Measurements from ENCODE around the gene HIP1R. TPM values are rescaled to one million over a fixed set of nuclear protein-coding genes. Genes with fewer than 3 reads are reported as not detected.

HIP1R gene
- total RNA-seq, 1 experiment from 2014 or later: 33.1 TPM

- Histone ChIP-seq H3K27me3 (ENCODE audit: insufficient read depth, low read depth) (no peaks in the 10 kb centered on the region), H3K36me3 (ENCODE audit: low read depth) (peaks cover 11% of the 10 kb centered on the region; the same call in 1 of the 2 replicates), H3K9me3 (ENCODE audit: insufficient read depth, low read depth) (no peaks in the 10 kb centered on the region), H3K27ac (no peak overlapping the region), H2AFZ (no peak overlapping the region), H3K4me3 (no peak overlapping the region), H3K4me1 (replicated peaks; ENCODE audit: insufficient read depth) (no peaks in the 10 kb centered on the region), H3K79me2 (ENCODE audit: low read depth) (no peaks in the 10 kb centered on the region), H4K20me1 (ENCODE audit: insufficient read depth) (peaks cover 18% of the 10 kb centered on the region; the same call in 1 of the 2 replicates), H3F3A (ENCODE audit: insufficient read depth, low read depth) (peaks cover 42% of the 10 kb centered on the region; the same call in 1 of the 2 replicates), H3K4me2 (no peak overlapping the region), H3K9me2 (ENCODE audit: insufficient read depth) (no peaks in the 10 kb centered on the region)
- POLR2A ChIA-PET (ENCODE audit: unreplicated experiment): no interaction called here
- no peak for DNase-seq
- CTCF ChIA-PET: interaction anchor here (0.6 kb wide), 2 partner anchors 86 to 159 kb away, joined by 9 to 11 read pairs; no protein-coding TSS in a partner anchor
- TSS peak; percentile 8 for BruUV-seq (replicated peaks)
- intact Hi-C loops (cut with micrococcal nuclease; ENCODE audit: unreplicated experiment): loop anchor here (5.0 kb wide), 1 partner anchor 73 kb away; no protein-coding TSS in a partner anchor
- TF ChIP-seq EZH2 (IDR thresholded peaks at IDR 0.05; ENCODE audit: low read depth): no peak
- no peak for TF ChIP-seq CTCF (conservative IDR thresholded peaks at IDR 0.05)
These were observed 29.6 kb downstream of the HIP1R start for GRCh38 chr12:122864894-122865253.

DNA sequence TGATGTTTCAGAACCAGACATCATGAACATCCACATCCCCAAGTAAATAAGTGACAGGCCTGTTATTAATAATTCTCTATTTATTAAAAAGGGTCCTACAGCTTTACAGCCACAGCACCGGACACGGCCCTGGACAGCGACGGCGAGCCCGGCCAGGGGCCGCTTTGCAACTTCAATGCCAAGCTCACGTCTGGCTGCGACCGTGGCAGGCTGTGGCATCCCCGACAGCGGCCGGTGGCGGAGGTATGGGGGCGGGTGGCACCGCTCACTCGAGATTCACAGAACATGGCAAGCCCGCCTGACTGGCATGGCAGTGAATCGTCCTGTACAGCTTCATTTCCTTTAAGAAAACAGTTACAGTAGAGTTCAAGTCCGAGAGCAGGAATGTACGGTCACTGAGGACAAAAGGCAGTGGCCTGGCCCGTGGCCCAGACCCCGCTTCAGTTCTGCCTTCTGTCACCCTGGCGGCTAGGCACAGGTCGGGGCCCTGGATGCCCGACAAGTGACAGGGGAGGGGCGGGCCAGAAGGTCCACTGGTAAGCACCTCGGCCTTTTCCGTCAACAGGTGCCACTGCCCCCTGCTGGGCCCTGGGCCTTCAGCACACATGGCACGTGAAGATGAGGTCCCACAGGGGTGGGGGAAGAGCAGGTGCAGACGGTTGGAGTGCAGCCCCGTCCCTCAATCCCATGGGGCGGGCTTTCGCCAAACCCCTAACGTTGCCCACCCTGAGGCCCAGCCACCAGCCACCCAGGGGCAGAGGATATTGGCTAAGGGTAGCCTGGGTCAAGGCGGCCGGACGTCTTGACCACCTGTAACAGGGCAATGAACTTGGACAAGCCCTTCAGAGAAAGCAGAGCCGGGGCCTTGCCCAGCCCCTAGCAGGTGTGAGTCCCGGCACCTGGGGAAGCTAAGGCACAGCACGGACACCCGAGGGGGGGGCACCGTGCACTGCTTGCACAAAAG is 30.3 kb downstream of the HIP1R start:
- no peak overlapping the region for H3K27ac ChIP-seq
- peaks cover 15% of the 10 kb centered on the region; the same call in 1 of the 2 replicates for H3K36me3 ChIP-seq (ENCODE audit: low read depth)
- intact Hi-C loops (cut with micrococcal nuclease; ENCODE audit: unreplicated experiment): no loop called here
- H3K4me3 ChIP-seq: no peak overlapping the region
- no peaks in the 10 kb centered on the region for H3K9me2 ChIP-seq (ENCODE audit: insufficient read depth)
- no peak overlapping the region for H2AFZ ChIP-seq
- H4K20me1 ChIP-seq (ENCODE audit: insufficient read depth): peaks cover 18% of the 10 kb centered on the region; the same call in 1 of the 2 replicates
- H3K4me2 ChIP-seq: no peak overlapping the region
- no peaks in the 10 kb centered on the region for H3K27me3 ChIP-seq (ENCODE audit: insufficient read depth, low read depth)
- H3K9me3 ChIP-seq (ENCODE audit: insufficient read depth, low read depth): no peaks in the 10 kb centered on the region
- H3K79me2 ChIP-seq (ENCODE audit: low read depth): no peaks in the 10 kb centered on the region
- no peak for DNase-seq
- no peaks in the 10 kb centered on the region for H3K4me1 ChIP-seq (replicated peaks; ENCODE audit: insufficient read depth)
- peaks cover 41% of the 10 kb centered on the region; the same call in 1 of the 2 replicates for H3F3A ChIP-seq (ENCODE audit: insufficient read depth, low read depth)
- ChIA-PET POLR2A (ENCODE audit: unreplicated experiment) (no interaction called here), CTCF (no interaction called here)
- BruUV-seq (replicated peaks): no TSS peak
- no peak for TF ChIP-seq EZH2 (IDR thresholded peaks at IDR 0.05; ENCODE audit: low read depth)
- TF ChIP-seq CTCF (conservative IDR thresholded peaks at IDR 0.05): peak; percentile 59

GRCh38 chr12:122866379-122866778 is 31.1 kb downstream of the HIP1R start:
- ChIA-PET CTCF (no interaction called here), POLR2A (ENCODE audit: unreplicated experiment) (no interaction called here)
- no peak for DNase-seq
- Histone ChIP-seq H3K79me2 (ENCODE audit: low read depth) (peaks cover 7% of the 10 kb centered on the region; the same call in 1 of the 2 replicates), H3K27me3 (ENCODE audit: insufficient read depth, low read depth) (no peaks in the 10 kb centered on the region), H3K27ac (no peak overlapping the region), H3F3A (ENCODE audit: insufficient read depth, low read depth) (peaks cover 35% of the 10 kb centered on the region; the same call in 1 of the 2 replicates), H3K4me3 (no peak overlapping the region), H3K36me3 (ENCODE audit: low read depth) (peaks cover 15% of the 10 kb centered on the region; the same call in 1 of the 2 replicates), H3K9me2 (ENCODE audit: insufficient read depth) (no peaks in the 10 kb centered on the region), H2AFZ (no peak overlapping the region), H3K9me3 (ENCODE audit: insufficient read depth, low read depth) (no peaks in the 10 kb centered on the region), H3K4me2 (no peak overlapping the region), H3K4me1 (replicated peaks; ENCODE audit: insufficient read depth) (no peaks in the 10 kb centered on the region), H4K20me1 (ENCODE audit: insufficient read depth) (peaks cover 24% of the 10 kb centered on the region; the same call in 1 of the 2 replicates)
- BruUV-seq (replicated peaks): no TSS peak
- TF ChIP-seq CTCF (conservative IDR thresholded peaks at IDR 0.05): no peak
- no peak for TF ChIP-seq EZH2 (IDR thresholded peaks at IDR 0.05; ENCODE audit: low read depth)
- intact Hi-C loops (cut with micrococcal nuclease; ENCODE audit: unreplicated experiment): no loop called here

Measured in PC-9 (cell line).